Measurements from ENCODE around the gene NPBWR2.

NPBWR2 gene

DNA sequence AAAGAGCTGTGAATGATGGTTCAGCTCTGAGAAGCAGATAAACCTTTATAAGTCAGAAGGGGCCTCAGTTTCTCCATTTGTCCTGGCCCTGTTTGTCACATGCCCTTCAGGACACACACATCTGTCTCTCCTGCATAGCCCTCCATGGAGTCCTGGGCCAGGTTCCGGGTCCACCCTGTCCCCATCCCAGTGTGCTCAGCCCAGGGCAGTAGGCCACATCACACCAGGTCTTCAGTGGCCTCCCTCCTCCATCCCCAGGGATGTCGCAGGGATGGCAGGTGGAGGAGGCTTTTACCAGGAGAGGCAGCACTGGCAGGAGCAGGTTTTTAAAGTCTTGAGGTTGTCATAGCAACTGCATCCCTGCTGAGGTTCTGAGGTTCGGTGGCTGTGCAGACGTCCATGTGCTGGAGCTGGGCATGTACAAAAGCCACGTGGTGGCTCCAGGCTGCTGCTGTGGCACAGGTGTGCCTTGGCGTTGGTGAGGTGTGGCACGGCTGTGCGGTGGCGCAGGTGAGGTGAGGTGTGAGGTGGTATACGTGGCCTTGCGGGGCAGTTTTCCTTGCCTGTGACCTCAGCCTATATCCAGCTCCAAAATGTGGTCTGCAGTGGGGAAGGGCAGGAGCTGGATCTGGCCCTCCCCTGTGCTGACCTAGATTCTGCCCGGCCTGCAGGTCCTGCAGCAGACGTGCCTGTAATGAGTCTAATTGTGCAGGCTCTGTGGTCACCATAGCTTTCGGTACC lies 8.0 kb upstream of the NPBWR2 start:
- no peaks in the 10 kb centered on the region for H3K36me3 ChIP-seq (ENCODE audit: insufficient read depth, low read length)
- H3K4me1 ChIP-seq (ENCODE audit: control insufficient read depth, insufficient read depth, low read length, unreplicated experiment) = no peaks in the 10 kb centered on the region
- no peak overlapping the region for H3K4me3 ChIP-seq (ENCODE audit: low read depth, low read length)
- no peak overlapping the region for H2AFZ ChIP-seq (ENCODE audit: low read length, unreplicated experiment)
- no peaks in the 10 kb centered on the region for H3K27me3 ChIP-seq (ENCODE audit: insufficient read depth, low read length)
- no peaks in the 10 kb centered on the region for H3K79me2 ChIP-seq (ENCODE audit: control insufficient read depth, insufficient read depth, low read length, unreplicated experiment)
- H3K27ac ChIP-seq (ENCODE audit: low read depth, low read length) = no peak overlapping the region

DNA sequence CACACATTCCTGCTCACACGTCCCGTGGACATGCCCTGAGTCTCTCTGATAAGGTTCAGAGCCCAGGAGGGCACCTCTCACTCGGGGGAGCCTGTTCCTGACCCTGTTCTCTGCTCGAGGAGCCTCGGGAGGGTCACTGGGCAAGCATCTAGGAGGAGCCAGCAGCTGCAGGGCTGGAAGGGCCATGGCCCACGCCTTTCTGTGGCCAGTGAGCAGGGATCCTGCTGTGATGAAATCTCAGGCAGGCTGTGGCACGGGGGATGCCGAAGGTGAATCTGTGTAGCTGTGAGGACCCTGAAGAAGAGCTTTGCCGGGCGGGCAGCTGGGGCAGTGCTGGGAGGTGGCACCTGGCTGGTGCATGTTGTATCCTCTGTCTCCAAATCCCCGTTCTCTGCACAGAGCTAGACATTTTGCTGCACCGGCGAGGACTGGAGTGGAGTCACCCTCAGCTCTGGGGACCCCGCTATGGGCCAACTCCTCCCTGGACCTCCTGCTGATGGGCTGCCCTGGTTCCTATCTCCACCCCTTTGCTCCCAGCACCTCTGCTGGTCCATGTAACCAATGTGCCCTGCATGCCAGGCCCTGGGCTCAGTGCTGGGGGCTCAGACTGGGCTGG lies 7.1 kb upstream of the NPBWR2 start:
- Histone ChIP-seq H3K79me2 (ENCODE audit: control insufficient read depth, insufficient read depth, low read length, unreplicated experiment) (no peaks in the 10 kb centered on the region), H3K27ac (ENCODE audit: low read depth, low read length) (no peak overlapping the region), H3K4me1 (ENCODE audit: control insufficient read depth, insufficient read depth, low read length, unreplicated experiment) (no peaks in the 10 kb centered on the region), H3K27me3 (ENCODE audit: insufficient read depth, low read length) (no peaks in the 10 kb centered on the region), H2AFZ (ENCODE audit: low read length, unreplicated experiment) (no peak overlapping the region), H3K4me3 (ENCODE audit: low read depth, low read length) (no peak overlapping the region), H3K36me3 (ENCODE audit: insufficient read depth, low read length) (no peaks in the 10 kb centered on the region)

DNA sequence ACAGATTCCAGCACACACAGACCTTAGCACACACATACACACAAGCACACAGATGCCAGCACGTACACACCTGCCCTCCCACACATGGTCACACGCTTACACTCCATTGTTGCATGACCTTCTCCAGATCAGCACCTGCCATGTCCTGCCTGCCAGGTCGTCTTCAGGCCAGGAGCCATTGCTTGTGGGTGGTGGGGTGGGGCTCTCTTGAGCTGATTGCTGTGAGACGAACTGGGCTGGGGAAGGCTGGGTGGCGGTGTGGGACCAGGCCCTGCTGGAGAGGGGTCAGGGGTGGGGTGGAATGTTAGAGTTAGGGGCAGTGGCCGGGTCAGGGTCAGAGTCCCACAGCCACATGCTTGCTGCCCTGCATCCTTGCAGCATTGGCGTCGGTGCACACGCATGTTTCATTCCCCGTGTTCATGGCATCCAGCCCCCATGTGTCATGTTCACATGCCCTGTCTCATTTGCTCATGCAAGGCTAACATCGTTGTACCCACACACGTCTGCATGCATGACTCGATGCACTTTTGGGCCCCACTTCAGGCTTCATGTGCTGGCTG lies 6.5 kb upstream of the NPBWR2 start:
- H3K27me3 ChIP-seq (ENCODE audit: insufficient read depth, low read length) = no peaks in the 10 kb centered on the region
- no peak overlapping the region for H3K27ac ChIP-seq (ENCODE audit: low read depth, low read length)
- H2AFZ ChIP-seq (ENCODE audit: low read length, unreplicated experiment) = no peak overlapping the region
- no peak overlapping the region for H3K4me3 ChIP-seq (ENCODE audit: low read depth, low read length)
- no peaks in the 10 kb centered on the region for H3K4me1 ChIP-seq (ENCODE audit: control insufficient read depth, insufficient read depth, low read length, unreplicated experiment)
- H3K36me3 ChIP-seq (ENCODE audit: insufficient read depth, low read length) = no peaks in the 10 kb centered on the region
- H3K79me2 ChIP-seq (ENCODE audit: control insufficient read depth, insufficient read depth, low read length, unreplicated experiment) = no peaks in the 10 kb centered on the region

- no peak overlapping the region for H3K27ac ChIP-seq (ENCODE audit: low read depth, low read length)
- H3K36me3 ChIP-seq (ENCODE audit: insufficient read depth, low read length) = no peaks in the 10 kb centered on the region
- no peaks in the 10 kb centered on the region for H3K79me2 ChIP-seq (ENCODE audit: control insufficient read depth, insufficient read depth, low read length, unreplicated experiment)
- no peak overlapping the region for H3K4me3 ChIP-seq (ENCODE audit: low read depth, low read length)
- H2AFZ ChIP-seq (ENCODE audit: low read length, unreplicated experiment) = no peak overlapping the region
- no peaks in the 10 kb centered on the region for H3K4me1 ChIP-seq (ENCODE audit: control insufficient read depth, insufficient read depth, low read length, unreplicated experiment)
- H3K27me3 ChIP-seq (ENCODE audit: insufficient read depth, low read length) = no peaks in the 10 kb centered on the region
These were observed 6.0 kb upstream of the NPBWR2 start for GRCh38 chr20:64113444-64113775.

- H3K4me1 ChIP-seq (ENCODE audit: control insufficient read depth, insufficient read depth, low read length, unreplicated experiment) = no peaks in the 10 kb centered on the region
These were observed 5.5 kb upstream of the NPBWR2 start for GRCh38 chr20:64112691-64113443.

DNA sequence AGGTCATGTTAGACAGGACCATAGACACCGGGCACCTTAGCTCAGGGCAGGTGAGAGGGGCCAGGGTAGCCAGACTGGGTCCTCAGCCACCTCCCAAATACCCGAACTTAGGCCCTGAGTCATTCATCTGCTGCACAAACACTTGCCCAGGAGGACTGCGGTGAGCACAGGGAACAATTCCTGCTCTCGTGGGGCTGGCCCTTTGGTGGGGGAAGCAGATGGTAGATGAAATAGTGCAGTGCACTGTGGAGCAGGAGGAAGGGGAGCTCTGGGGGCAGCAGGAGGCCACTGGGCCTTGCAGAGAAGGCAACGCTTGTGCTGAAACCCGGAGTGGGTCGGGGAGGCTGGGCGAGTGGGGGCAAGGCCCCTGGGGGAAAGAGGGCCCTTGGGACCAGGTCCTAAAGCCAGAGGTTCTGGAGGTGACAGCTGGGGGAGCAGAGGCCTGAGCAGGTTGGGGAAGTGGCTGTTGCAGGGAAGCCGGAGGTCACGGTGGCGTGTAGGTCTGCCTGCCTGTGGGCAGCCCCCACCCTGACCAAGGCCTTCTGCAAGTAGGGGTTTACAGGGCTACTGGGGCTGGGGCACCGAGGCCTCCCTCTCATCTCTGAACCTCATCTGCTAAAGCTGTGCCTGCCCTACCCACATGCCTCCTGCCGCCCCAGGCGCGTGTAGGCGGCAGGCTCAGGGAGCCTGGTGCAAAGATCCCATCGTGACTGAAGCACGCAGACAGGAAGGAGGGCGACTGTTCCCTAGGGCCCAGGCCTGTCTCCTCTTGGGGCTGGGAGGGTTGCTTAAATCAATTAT lies 4.7 kb upstream of the NPBWR2 start:
- no peak overlapping the region for H3K27ac ChIP-seq (ENCODE audit: low read depth, low read length)

More at GRCh38 chr20:64112691-64113443, 5.5 kb upstream of the NPBWR2 start:
- Histone ChIP-seq H2AFZ (ENCODE audit: low read length, unreplicated experiment) (no peak overlapping the region), H3K27me3 (ENCODE audit: insufficient read depth, low read length) (no peaks in the 10 kb centered on the region), H3K79me2 (ENCODE audit: control insufficient read depth, insufficient read depth, low read length, unreplicated experiment) (no peaks in the 10 kb centered on the region), H3K36me3 (ENCODE audit: insufficient read depth, low read length) (no peaks in the 10 kb centered on the region), H3K4me3 (ENCODE audit: low read depth, low read length) (no peak overlapping the region), H3K27ac (ENCODE audit: low read depth, low read length) (no peak overlapping the region)

DNA sequence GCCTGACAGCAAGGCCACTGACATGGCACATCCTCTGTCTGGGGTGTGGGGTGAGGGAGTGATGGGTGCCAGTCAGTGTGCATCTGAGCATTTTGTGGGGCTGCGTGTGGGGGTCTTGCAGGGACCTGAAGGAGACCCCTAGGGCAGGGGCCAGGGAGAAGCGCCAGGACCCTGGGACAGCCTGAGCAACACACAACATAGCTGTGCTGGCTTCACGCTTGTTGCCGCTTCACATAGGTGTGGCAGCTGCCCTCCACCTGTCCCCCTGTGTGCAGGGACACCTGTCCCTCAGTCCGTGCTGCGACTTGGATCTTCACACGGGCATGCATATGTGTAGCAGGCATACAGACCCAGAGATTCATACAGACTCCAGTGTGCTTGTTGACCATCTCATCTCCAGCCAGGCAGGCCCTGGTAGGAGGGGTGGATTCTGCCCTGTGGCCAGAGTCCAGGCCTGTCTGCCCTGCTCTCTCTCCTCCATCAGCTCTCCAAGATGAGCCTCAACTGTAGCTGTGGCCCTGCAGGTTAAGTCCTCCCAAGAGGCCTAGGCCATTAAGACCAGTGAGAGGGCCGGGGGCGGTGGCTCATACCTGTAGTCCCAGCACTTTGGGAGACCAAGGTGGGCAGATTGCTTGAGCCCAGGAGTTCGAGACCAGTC lies 3.2 kb upstream of the NPBWR2 start:
- Histone ChIP-seq H3K4me1 (ENCODE audit: control insufficient read depth, insufficient read depth, low read length, unreplicated experiment) (no peaks in the 10 kb centered on the region), H3K79me2 (ENCODE audit: control insufficient read depth, insufficient read depth, low read length, unreplicated experiment) (no peaks in the 10 kb centered on the region), H3K4me3 (ENCODE audit: low read depth, low read length) (no peak overlapping the region), H2AFZ (ENCODE audit: low read length, unreplicated experiment) (no peak overlapping the region), H3K27ac (ENCODE audit: low read depth, low read length) (no peak overlapping the region), H3K36me3 (ENCODE audit: insufficient read depth, low read length) (no peaks in the 10 kb centered on the region), H3K27me3 (ENCODE audit: insufficient read depth, low read length) (no peaks in the 10 kb centered on the region)

More for the DNA sequence above, 4.7 kb upstream of the NPBWR2 start:
- H3K36me3 ChIP-seq (ENCODE audit: insufficient read depth, low read length) = no peaks in the 10 kb centered on the region
- H3K79me2 ChIP-seq (ENCODE audit: control insufficient read depth, insufficient read depth, low read length, unreplicated experiment) = no peaks in the 10 kb centered on the region
- H3K4me1 ChIP-seq (ENCODE audit: control insufficient read depth, insufficient read depth, low read length, unreplicated experiment) = no peaks in the 10 kb centered on the region
- no peaks in the 10 kb centered on the region for H3K27me3 ChIP-seq (ENCODE audit: insufficient read depth, low read length)
- H3K4me3 ChIP-seq (ENCODE audit: low read depth, low read length) = no peak overlapping the region
- H2AFZ ChIP-seq (ENCODE audit: low read length, unreplicated experiment) = no peak overlapping the region

GRCh38 chr20:64109831-64110391 lies 2.5 kb upstream of the NPBWR2 start:
- no peak overlapping the region for H2AFZ ChIP-seq (ENCODE audit: low read length, unreplicated experiment)
- H3K36me3 ChIP-seq (ENCODE audit: insufficient read depth, low read length) = no peaks in the 10 kb centered on the region
- H3K27ac ChIP-seq (ENCODE audit: low read depth, low read length) = no peak overlapping the region
- H3K79me2 ChIP-seq (ENCODE audit: control insufficient read depth, insufficient read depth, low read length, unreplicated experiment) = no peaks in the 10 kb centered on the region
- H3K4me3 ChIP-seq (ENCODE audit: low read depth, low read length) = no peak overlapping the region
- H3K4me1 ChIP-seq (ENCODE audit: control insufficient read depth, insufficient read depth, low read length, unreplicated experiment) = no peaks in the 10 kb centered on the region
- H3K27me3 ChIP-seq (ENCODE audit: insufficient read depth, low read length) = no peaks in the 10 kb centered on the region

- no peaks in the 10 kb centered on the region for H3K36me3 ChIP-seq (ENCODE audit: insufficient read depth, low read length)
- no peak overlapping the region for H3K27ac ChIP-seq (ENCODE audit: low read depth, low read length)
- no peak overlapping the region for H3K4me3 ChIP-seq (ENCODE audit: low read depth, low read length)
- H3K27me3 ChIP-seq (ENCODE audit: insufficient read depth, low read length) = peaks cover 2% of the 10 kb centered on the region
- H3K79me2 ChIP-seq (ENCODE audit: control insufficient read depth, insufficient read depth, low read length, unreplicated experiment) = no peaks in the 10 kb centered on the region
- H3K4me1 ChIP-seq (ENCODE audit: control insufficient read depth, insufficient read depth, low read length, unreplicated experiment) = no peaks in the 10 kb centered on the region
- H2AFZ ChIP-seq (ENCODE audit: low read length, unreplicated experiment) = no peak overlapping the region
These were observed 1.6 kb upstream of the NPBWR2 start for GRCh38 chr20:64108731-64109681.
